H9 (cell line): ENCODE results near the gene ATCAY. TPM values are rescaled to one million over a fixed set of nuclear protein-coding genes. Genes with fewer than 3 reads are reported as not detected.

Experiments used
- DNase-seq: peaks from one replicate; pipeline ENCODE4 v3.0.0-alpha.2; 2017
- H2AFZ ChIP-seq: one replicate; pipeline ENCODE4 v1.6.1; 2013; ENCODE audit warnings: mild to moderate bottlenecking, low read length, control low read depth, moderate library complexity
- H2AK5ac ChIP-seq: 2 replicates; pipeline ENCODE4 v1.6.1; 2013; ENCODE audit warnings: low read length, control low read depth, mixed read lengths; ENCODE audit not compliant: insufficient read length
- H2BK120ac ChIP-seq: one replicate; pipeline ENCODE4 v1.6.1; 2013; ENCODE audit warnings: low read depth, mild to moderate bottlenecking, low read length, control low read depth, inconsistent platforms; ENCODE audit not compliant: poor library complexity, severe bottlenecking
- H2BK12ac ChIP-seq: 2 replicates; pipeline ENCODE4 v1.6.1; 2013; ENCODE audit warnings: low read length, control low read depth, mixed read lengths, low read depth; ENCODE audit not compliant: insufficient read length
- H2BK15ac ChIP-seq: 2 replicates; pipeline ENCODE4 v1.6.1; 2013; ENCODE audit warnings: low read depth, low read length, control low read depth
- H2BK20ac ChIP-seq: one replicate; pipeline ENCODE4 v1.6.1; 2013; ENCODE audit warnings: low read depth, mild to moderate bottlenecking, low read length, control low read depth, inconsistent platforms; ENCODE audit not compliant: poor library complexity, severe bottlenecking
- H2BK5ac ChIP-seq: 2 replicates; pipeline ENCODE4 v1.6.1; 2013; ENCODE audit warnings: low read length, control low read depth, mixed read lengths; ENCODE audit not compliant: insufficient read length
- H3K14ac ChIP-seq: 2 replicates; pipeline ENCODE4 v1.6.1; 2013; ENCODE audit warnings: low read length, control low read depth; ENCODE audit not compliant: insufficient read depth
- H3K18ac ChIP-seq: 2 replicates; pipeline ENCODE4 v1.6.1; 2013; ENCODE audit warnings: low read depth, mild to moderate bottlenecking, mixed read lengths, low read length, control low read depth; ENCODE audit not compliant: insufficient read length
- H3K23ac ChIP-seq: 2 replicates; pipeline ENCODE4 v1.6.1; 2013; ENCODE audit warnings: low read length, control low read depth, mixed read lengths, low read depth; ENCODE audit not compliant: insufficient read length
- H3K23me2 ChIP-seq: 2 replicates; pipeline ENCODE4 v1.6.1; 2013; ENCODE audit warnings: low read depth, mild to moderate bottlenecking, mixed read lengths, low read length, control low read depth; ENCODE audit not compliant: insufficient read length, poor library complexity, severe bottlenecking
- H3K27ac ChIP-seq: 2 replicates; pipeline ENCODE4 v1.5.1; 2013; ENCODE audit warnings: low read length, control low read depth, mixed read lengths, low read depth; ENCODE audit not compliant: insufficient read length
- H3K27me3 ChIP-seq: 2 replicates; pipeline ENCODE4 v1.6.1; 2013; ENCODE audit warnings: low read length, control low read depth, inconsistent platforms; ENCODE audit not compliant: insufficient read depth
- H3K4ac ChIP-seq: 2 replicates; pipeline ENCODE4 v1.6.1; 2013; ENCODE audit warnings: low read depth, mild to moderate bottlenecking, control low read depth, inconsistent platforms, low read length, moderate library complexity
- H3K4me1 ChIP-seq: 2 replicates; pipeline ENCODE4 v1.6.1; 2013; ENCODE audit warnings: low read length, control low read depth, inconsistent platforms; ENCODE audit not compliant: insufficient read depth
- H3K4me2 ChIP-seq: 2 replicates; pipeline ENCODE4 v1.6.1; 2013; ENCODE audit warnings: low read length, control low read depth, mixed read lengths; ENCODE audit not compliant: insufficient read length, insufficient read depth
- H3K56ac ChIP-seq: 2 replicates; pipeline ENCODE4 v1.6.1; 2013; ENCODE audit warnings: low read depth, mild to moderate bottlenecking, mixed read lengths, low read length, control low read depth; ENCODE audit not compliant: insufficient read length
- H3K79me1 ChIP-seq: 2 replicates; pipeline ENCODE4 v1.6.1; 2013; ENCODE audit warnings: low read depth, mild to moderate bottlenecking, moderate library complexity, low read length, control low read depth, inconsistent platforms; ENCODE audit not compliant: insufficient read depth, poor library complexity, severe bottlenecking
- H3K79me2 ChIP-seq: 2 replicates; pipeline ENCODE4 v1.6.1; 2013; ENCODE audit warnings: low read length, control low read depth, inconsistent platforms; ENCODE audit not compliant: insufficient read depth
- H3K9ac ChIP-seq: 2 replicates; pipeline ENCODE4 v1.6.1; 2013; ENCODE audit warnings: low read length, control low read depth, mixed read lengths; ENCODE audit not compliant: insufficient read length; ENCODE audit errors: extremely low read depth
- H3K9me3 ChIP-seq: one replicate; pipeline ENCODE4 v1.6.1; 2013; ENCODE audit warnings: low read depth, low read length, inconsistent platforms; ENCODE audit not compliant: control insufficient read depth
- H3T11ph ChIP-seq: one replicate; pipeline ENCODE4 v1.6.1; 2013; ENCODE audit warnings: mild to moderate bottlenecking, low read length, control low read depth, inconsistent platforms
- H4K20me1 ChIP-seq: one replicate; pipeline ENCODE4 v1.6.1; 2013; ENCODE audit not compliant: control insufficient read depth, insufficient read length, insufficient read depth
- H4K5ac ChIP-seq: 2 replicates; pipeline ENCODE4 v1.6.1; 2013; ENCODE audit warnings: low read depth, mild to moderate bottlenecking, mixed read lengths, low read length, control low read depth; ENCODE audit not compliant: insufficient read length
- H4K8ac ChIP-seq: replicated peaks from 2 replicates; pipeline ENCODE4 v1.6.1; 2013; ENCODE audit warnings: low read length, control low read depth, mixed read lengths, low read depth; ENCODE audit not compliant: insufficient read length
- H4K91ac ChIP-seq: 2 replicates; pipeline ENCODE4 v1.6.1; 2013; ENCODE audit warnings: low read depth, mild to moderate bottlenecking, moderate library complexity, mixed read lengths, low read length, control low read depth; ENCODE audit not compliant: insufficient read length
- H3K27ac Mint-ChIP-seq, 3 experiments: 2 replicates in 2 of 3; 3 replicates in 1 of 3; pipeline ENCODE4 v1.8.0; 2020 to 2021; ENCODE audit warnings: mixed read lengths in 3 of 3, mild to moderate bottlenecking in 1 of 3, moderate library complexity in 1 of 3
- H3K27me3 Mint-ChIP-seq: 2 replicates; pipeline ENCODE4 v1.8.0; 2021; ENCODE audit warnings: low read depth, mild to moderate bottlenecking, moderate library complexity, mixed read lengths
- H3K36me3 Mint-ChIP-seq, 3 experiments: 2 replicates in 2 of 3; 3 replicates in 1 of 3; pipeline ENCODE4 v1.8.0; 2020 to 2021; ENCODE audit warnings: low read depth in 3 of 3, mixed read lengths in 3 of 3; ENCODE audit not compliant: insufficient read depth in 1 of 3
- H3K4me1 Mint-ChIP-seq, 2 experiments: 2 replicates each; pipeline ENCODE4 v1.8.0; 2020; ENCODE audit warnings: mixed read lengths in 2 of 2
- H3K4me3 Mint-ChIP-seq, 2 experiments: 2 replicates in 1 of 2; 3 replicates in 1 of 2; pipeline ENCODE4 v1.8.0; 2020 to 2021; ENCODE audit warnings: mild to moderate bottlenecking in 2 of 2, mixed read lengths in 2 of 2, moderate library complexity in 1 of 2
- H3K9me3 Mint-ChIP-seq, 2 experiments: 2 replicates in 1 of 2; 3 replicates in 1 of 2; pipeline ENCODE4 v1.8.0; 2020; ENCODE audit warnings: mild to moderate bottlenecking in 2 of 2, mixed read lengths in 2 of 2, moderate library complexity in 1 of 2
- WGBS: extraction: QIAGEN DNeasy Blood & Tissue Kit; methylation state at CpG from one replicate; pipeline ENCODE4 v1.1.7; 2013; ENCODE audit warnings: missing lambda C conversion rate, low lambda C conversion rate, mixed read lengths; ENCODE audit not compliant: insufficient read length; ENCODE audit errors: extremely low coverage; 5-methylcytosine and 5-hydroxymethylcytosine counted together
- total RNA-seq: library from RNA; stranded (reverse); gene quantifications from 2 replicates; pipeline ENCODE4 v1.2.1, GENCODE V29; 2021
- TF ChIP-seq, protein P1 (sequence below): fragments of 200-600 bp; sonication (generic); conservative IDR thresholded peaks from 3 replicates; pipeline ENCODE4 v1.8.0; 2021; ENCODE audit warnings: antibody characterized with exemption, mild to moderate bottlenecking

The ATCAY gene
- total RNA-seq, 1 experiment from 2014 or later = 12.2 TPM

DNA sequence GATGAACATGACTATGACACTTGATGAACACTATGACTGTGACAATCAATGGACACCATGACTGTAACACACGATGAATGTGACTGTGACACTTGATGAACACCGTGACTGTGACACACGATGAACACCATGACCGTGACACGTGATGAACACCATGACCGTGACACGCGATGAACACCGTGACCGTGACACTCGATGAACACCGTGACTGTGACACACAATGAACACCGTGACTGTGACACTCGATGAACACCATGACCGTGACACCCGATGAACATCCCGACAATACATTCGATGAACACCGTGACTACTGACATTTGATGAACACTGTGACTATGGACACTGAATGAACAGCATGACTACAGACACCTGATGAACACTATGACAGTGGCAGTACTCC lies 42.6 kb upstream of the ATCAY start:
- H4K91ac ChIP-seq = no peak overlapping the region
- TF ChIP-seq, protein P1, sequence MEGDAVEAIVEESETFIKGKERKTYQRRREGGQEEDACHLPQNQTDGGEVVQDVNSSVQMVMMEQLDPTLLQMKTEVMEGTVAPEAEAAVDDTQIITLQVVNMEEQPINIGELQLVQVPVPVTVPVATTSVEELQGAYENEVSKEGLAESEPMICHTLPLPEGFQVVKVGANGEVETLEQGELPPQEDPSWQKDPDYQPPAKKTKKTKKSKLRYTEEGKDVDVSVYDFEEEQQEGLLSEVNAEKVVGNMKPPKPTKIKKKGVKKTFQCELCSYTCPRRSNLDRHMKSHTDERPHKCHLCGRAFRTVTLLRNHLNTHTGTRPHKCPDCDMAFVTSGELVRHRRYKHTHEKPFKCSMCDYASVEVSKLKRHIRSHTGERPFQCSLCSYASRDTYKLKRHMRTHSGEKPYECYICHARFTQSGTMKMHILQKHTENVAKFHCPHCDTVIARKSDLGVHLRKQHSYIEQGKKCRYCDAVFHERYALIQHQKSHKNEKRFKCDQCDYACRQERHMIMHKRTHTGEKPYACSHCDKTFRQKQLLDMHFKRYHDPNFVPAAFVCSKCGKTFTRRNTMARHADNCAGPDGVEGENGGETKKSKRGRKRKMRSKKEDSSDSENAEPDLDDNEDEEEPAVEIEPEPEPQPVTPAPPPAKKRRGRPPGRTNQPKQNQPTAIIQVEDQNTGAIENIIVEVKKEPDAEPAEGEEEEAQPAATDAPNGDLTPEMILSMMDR = no peak
- H2AFZ ChIP-seq = no peak overlapping the region
- no peaks in the 10 kb centered on the region for H3K79me2 ChIP-seq
- H4K20me1 ChIP-seq = no peaks in the 10 kb centered on the region
- no peak overlapping the region for H3K18ac ChIP-seq
- no peak overlapping the region for H3K4me2 ChIP-seq
- H3K23ac ChIP-seq = no peak overlapping the region
- H3K9ac ChIP-seq = no peak overlapping the region
- no peak overlapping the region for H2AK5ac ChIP-seq
- no peaks in the 10 kb centered on the region for H3K27me3 ChIP-seq
- no peak overlapping the region for H4K5ac ChIP-seq
- no peak overlapping the region for H3K4ac ChIP-seq
- no peak overlapping the region for H2BK5ac ChIP-seq
- Mint-ChIP-seq H3K4me3 (no peak overlapping the region), H3K36me3 (peaks cover 0 to 4% (median 4%) of the 10 kb centered on the region in 3 experiments; a peak in 3 of 7 replicates), H3K4me1 (no peaks in the 10 kb centered on the region), H3K27me3 (peaks cover 13% of the 10 kb centered on the region), H3K27ac (peak overlapping the region in 1 of 3 experiments; percentile 20; a peak in 2 of 7 replicates), H3K9me3 (peaks cover 13 to 14% of the 10 kb centered on the region in 2 experiments; a peak in 4 of 5 replicates)
- no peak overlapping the region for H3K14ac ChIP-seq
- DNase-seq = no peak
- no peak overlapping the region for H3K27ac ChIP-seq
- no peaks in the 10 kb centered on the region for H3K23me2 ChIP-seq
- no peak overlapping the region for H2BK120ac ChIP-seq
- no peak overlapping the region for H4K8ac ChIP-seq
- H2BK20ac ChIP-seq = no peak overlapping the region
- no peak overlapping the region for H2BK12ac ChIP-seq
- no peaks in the 10 kb centered on the region for H3K79me1 ChIP-seq
- WGBS = no CpG with 5 or more reads among the region's 19 CpGs
- no peak overlapping the region for H3K56ac ChIP-seq
- H3K4me1 ChIP-seq = no peaks in the 10 kb centered on the region
- H2BK15ac ChIP-seq = no peak overlapping the region
- H3K9me3 ChIP-seq = no peaks in the 10 kb centered on the region
- no peak overlapping the region for H3T11ph ChIP-seq
